Trophoblast cell (in vitro differentiated cells and primary cell): ENCODE data around the gene XYLT1.

Source experiments
- DNase-seq, 2 donors: peaks; one replicate each; pipeline ENCODE4 v3.0.0-alpha.2; 2016
- H2AFZ ChIP-seq: 2 replicates; pipeline ENCODE4 v1.6.1; 2013; ENCODE audit warnings: low read length, moderate library complexity, mild to moderate bottlenecking; ENCODE audit not compliant: insufficient read depth, poor library complexity
- H2AK5ac ChIP-seq: 2 replicates; pipeline ENCODE4 v1.6.1; 2013; ENCODE audit warnings: mild to moderate bottlenecking, low read length
- H2BK120ac ChIP-seq: 2 replicates; pipeline ENCODE4 v1.6.1; 2013; ENCODE audit warnings: low read length, mild to moderate bottlenecking, moderate library complexity; ENCODE audit not compliant: insufficient read depth, poor library complexity
- H2BK12ac ChIP-seq: 2 replicates; pipeline ENCODE4 v1.6.1; 2013; ENCODE audit warnings: mild to moderate bottlenecking, low read length, moderate library complexity
- H2BK5ac ChIP-seq: 2 replicates; pipeline ENCODE4 v1.6.1; 2013; ENCODE audit warnings: low read length, low read depth, moderate library complexity, mild to moderate bottlenecking; ENCODE audit not compliant: poor library complexity
- H3K14ac ChIP-seq: 2 replicates; pipeline ENCODE4 v1.6.1; 2013; ENCODE audit warnings: mild to moderate bottlenecking, low read length
- H3K18ac ChIP-seq: 2 replicates; pipeline ENCODE4 v1.6.1; 2013; ENCODE audit warnings: mild to moderate bottlenecking, low read length
- H3K23ac ChIP-seq: 2 replicates; pipeline ENCODE4 v1.6.1; 2013; ENCODE audit warnings: low read length
- H3K27ac ChIP-seq: 2 replicates; pipeline ENCODE4 v1.5.1; 2013; ENCODE audit warnings: low read depth, mild to moderate bottlenecking, inconsistent platforms, low read length, moderate library complexity
- H3K27me3 ChIP-seq: 2 replicates; pipeline ENCODE4 v1.6.1; 2013; ENCODE audit warnings: inconsistent platforms, mild to moderate bottlenecking, low read length, moderate library complexity; ENCODE audit not compliant: insufficient read depth
- H3K36me3 ChIP-seq, 2 experiments: 1 replicate in 1 of 2; 2 replicates in 1 of 2; pipeline ENCODE4 v1.6.1; 2013; ENCODE audit warnings: low read length in 2 of 2, mild to moderate bottlenecking in 2 of 2, moderate library complexity in 1 of 2; ENCODE audit not compliant: insufficient read depth in 2 of 2, control insufficient read depth in 1 of 2
- H3K4ac ChIP-seq: 2 replicates; pipeline ENCODE4 v1.6.1; 2013; ENCODE audit warnings: low read depth, mild to moderate bottlenecking, low read length, moderate library complexity
- H3K4me1 ChIP-seq, 2 experiments: 1 replicate in 1 of 2; 2 replicates in 1 of 2; pipeline ENCODE4 v1.6.1; 2013; ENCODE audit warnings: low read length in 2 of 2, mild to moderate bottlenecking in 2 of 2, moderate library complexity in 1 of 2; ENCODE audit not compliant: insufficient read depth in 2 of 2, control insufficient read depth in 1 of 2
- H3K4me2 ChIP-seq: 2 replicates; pipeline ENCODE4 v1.6.1; 2013; ENCODE audit warnings: inconsistent platforms, mild to moderate bottlenecking, low read length, moderate library complexity
- H3K4me3 ChIP-seq: 2 replicates; pipeline ENCODE4 v1.5.1; 2013; ENCODE audit warnings: mild to moderate bottlenecking, low read depth, low read length, inconsistent platforms
- H3K79me1 ChIP-seq: one replicate; pipeline ENCODE4 v1.6.1; 2013; ENCODE audit warnings: low read length
- H3K79me2 ChIP-seq: 2 replicates; pipeline ENCODE4 v1.6.1; 2013; ENCODE audit warnings: low read length, mild to moderate bottlenecking; ENCODE audit not compliant: control insufficient read depth, insufficient read depth, poor library complexity
- H3K9ac ChIP-seq: 2 replicates; pipeline ENCODE4 v1.6.1; 2013; ENCODE audit warnings: mild to moderate bottlenecking, low read length
- H3K9me3 ChIP-seq: 2 replicates; pipeline ENCODE4 v1.6.1; 2013; ENCODE audit warnings: low read depth, mild to moderate bottlenecking, control low read depth, inconsistent platforms, low read length; ENCODE audit not compliant: insufficient read depth
- H4K12ac ChIP-seq: 2 replicates; pipeline ENCODE4 v1.6.1; 2013; ENCODE audit warnings: low read depth, mild to moderate bottlenecking, low read length, moderate library complexity
- H4K8ac ChIP-seq: 2 replicates; pipeline ENCODE4 v1.6.1; 2013; ENCODE audit warnings: low read depth, mild to moderate bottlenecking, low read length, moderate library complexity
- H4K91ac ChIP-seq: one replicate; pipeline ENCODE4 v1.6.1; 2013; ENCODE audit warnings: low read depth, mild to moderate bottlenecking, low read length, moderate library complexity
- WGBS: extraction: QIAGEN DNeasy Blood & Tissue Kit; methylation state at CpG from one replicate; pipeline ENCODE4 v1.1.7; 2013; ENCODE audit warnings: missing lambda C conversion rate; ENCODE audit not compliant: insufficient read length, insufficient coverage; ENCODE audit errors: extremely low coverage; 5-methylcytosine and 5-hydroxymethylcytosine counted together

The XYLT1 gene

GRCh38 chr16:17417740-17418139 is 53.0 kb downstream of the XYLT1 start:
- Histone ChIP-seq H3K4me1 (peaks cover 2 to 8% of the 10 kb centered on the region in 2 experiments), H3K36me3 (no peaks in the 10 kb centered on the region), H3K4ac (no peak overlapping the region), H3K23ac (no peak overlapping the region), H3K27ac (no peak overlapping the region), H2AK5ac (no peak overlapping the region), H2BK120ac (no peak overlapping the region), H3K79me2 (no peaks in the 10 kb centered on the region), H4K12ac (no peak overlapping the region), H3K79me1 (no peaks in the 10 kb centered on the region), H2BK5ac (no peak overlapping the region), H2AFZ (no peak overlapping the region), H4K8ac (no peak overlapping the region), H3K4me3 (no peak overlapping the region), H3K9me3 (no peaks in the 10 kb centered on the region), H2BK12ac (no peak overlapping the region), H4K91ac (no peak overlapping the region), H3K18ac (no peak overlapping the region), H3K9ac (no peak overlapping the region), H3K14ac (no peak overlapping the region), H3K27me3 (no peaks in the 10 kb centered on the region), H3K4me2 (no peak overlapping the region)
- no peak for DNase-seq
- no CpG with 5 or more reads among the region's 2 CpGs for WGBS

DNA sequence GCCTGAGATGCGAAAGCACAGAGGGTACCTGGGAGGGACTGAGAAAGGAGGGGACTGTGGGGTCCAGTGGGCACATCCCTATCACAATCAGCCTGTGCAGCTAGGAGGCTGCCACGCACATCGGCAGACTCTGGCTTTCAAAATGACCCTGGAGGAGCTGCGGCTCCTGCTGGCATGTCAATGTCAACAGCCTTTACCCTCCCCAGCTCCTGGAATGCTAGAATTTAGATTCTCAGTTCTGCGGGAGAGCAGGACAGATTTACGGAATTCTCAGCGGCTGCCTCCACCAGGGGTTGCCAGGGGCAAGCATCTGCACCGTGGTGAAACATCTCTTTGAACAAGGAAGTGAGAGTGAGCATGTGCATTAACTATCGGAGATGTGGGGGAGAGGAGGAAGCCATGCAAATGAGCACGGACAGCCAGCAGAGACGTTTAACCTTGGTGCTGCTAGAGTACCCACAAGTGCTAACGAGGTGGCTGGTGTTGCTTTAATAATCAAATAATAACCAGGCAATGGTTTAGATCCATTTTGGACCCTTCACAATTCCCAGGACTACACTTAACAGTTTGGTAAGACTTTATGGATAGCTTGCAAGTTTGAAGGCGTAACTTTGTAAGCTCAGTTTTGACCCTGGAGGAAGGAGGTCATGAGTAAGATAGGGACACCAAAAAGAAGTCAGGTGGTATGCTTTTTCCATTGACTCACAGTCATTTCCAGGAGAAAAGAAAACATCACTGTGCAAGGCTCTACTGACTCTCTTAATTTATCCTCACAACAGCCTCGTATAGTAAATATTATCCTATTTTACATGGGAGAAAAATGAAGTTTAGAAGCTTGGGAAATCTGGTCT is 54.1 kb downstream of the XYLT1 start:
- Histone ChIP-seq H3K4me1 (peaks cover 6 to 11% of the 10 kb centered on the region in 2 experiments), H3K9ac (no peak overlapping the region), H3K4me2 (no peak overlapping the region), H2AK5ac (no peak overlapping the region), H3K27ac (no peak overlapping the region), H3K14ac (no peak overlapping the region), H4K12ac (no peak overlapping the region), H3K23ac (no peak overlapping the region), H3K18ac (no peak overlapping the region), H3K4me3 (no peak overlapping the region), H3K9me3 (no peaks in the 10 kb centered on the region), H2BK12ac (no peak overlapping the region), H2BK120ac (no peak overlapping the region), H3K79me2 (no peaks in the 10 kb centered on the region), H4K91ac (no peak overlapping the region), H3K27me3 (no peaks in the 10 kb centered on the region), H2BK5ac (no peak overlapping the region), H3K4ac (no peak overlapping the region), H3K79me1 (no peaks in the 10 kb centered on the region), H3K36me3 (no peaks in the 10 kb centered on the region), H4K8ac (no peak overlapping the region), H2AFZ (no peak overlapping the region)
- WGBS: no CpG with 5 or more reads among the region's 14 CpGs
- peak in 1 of 2 donors; percentile 23 for DNase-seq

DNA sequence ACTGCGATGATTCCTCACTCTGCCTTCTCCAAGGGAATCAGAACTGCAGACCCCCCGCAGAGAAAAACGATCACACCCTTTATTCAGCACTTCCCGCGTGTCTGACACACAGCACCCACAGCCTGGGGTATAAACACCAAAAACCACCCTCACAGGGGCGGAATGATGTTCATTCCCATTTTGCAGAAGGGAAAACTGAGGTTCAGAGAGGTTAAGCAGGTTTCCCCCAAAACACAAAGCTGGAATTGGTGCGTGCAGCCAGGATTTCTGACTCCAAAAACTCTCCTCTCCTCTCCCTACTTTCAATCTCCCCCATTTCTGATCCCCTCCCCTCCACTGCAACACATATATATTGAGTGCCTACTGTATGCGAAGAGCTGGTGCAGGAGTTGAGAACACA is 55.8 kb downstream of the XYLT1 start:
- no peak overlapping the region for H2BK12ac ChIP-seq
- no peak overlapping the region for H3K9ac ChIP-seq
- no peak overlapping the region for H3K14ac ChIP-seq
- H3K4me3 ChIP-seq: no peak overlapping the region
- no peak overlapping the region for H3K23ac ChIP-seq
- H3K27me3 ChIP-seq: no peaks in the 10 kb centered on the region
- no peak overlapping the region for H4K8ac ChIP-seq
- H2BK5ac ChIP-seq: no peak overlapping the region
- no peak for DNase-seq
- H2AFZ ChIP-seq: no peak overlapping the region
- H3K79me1 ChIP-seq: no peaks in the 10 kb centered on the region
- H3K36me3 ChIP-seq: no peaks in the 10 kb centered on the region
- no peak overlapping the region for H2AK5ac ChIP-seq
- WGBS: no CpG with 5 or more reads among the region's 8 CpGs
- H3K79me2 ChIP-seq: no peaks in the 10 kb centered on the region
- H4K12ac ChIP-seq: no peak overlapping the region
- no peak overlapping the region for H2BK120ac ChIP-seq
- peaks cover 6 to 8% of the 10 kb centered on the region in 2 experiments for H3K4me1 ChIP-seq
- no peaks in the 10 kb centered on the region for H3K9me3 ChIP-seq
- no peak overlapping the region for H3K27ac ChIP-seq
- H4K91ac ChIP-seq: no peak overlapping the region
- no peak overlapping the region for H3K4me2 ChIP-seq
- no peak overlapping the region for H3K18ac ChIP-seq
- no peak overlapping the region for H3K4ac ChIP-seq

DNA sequence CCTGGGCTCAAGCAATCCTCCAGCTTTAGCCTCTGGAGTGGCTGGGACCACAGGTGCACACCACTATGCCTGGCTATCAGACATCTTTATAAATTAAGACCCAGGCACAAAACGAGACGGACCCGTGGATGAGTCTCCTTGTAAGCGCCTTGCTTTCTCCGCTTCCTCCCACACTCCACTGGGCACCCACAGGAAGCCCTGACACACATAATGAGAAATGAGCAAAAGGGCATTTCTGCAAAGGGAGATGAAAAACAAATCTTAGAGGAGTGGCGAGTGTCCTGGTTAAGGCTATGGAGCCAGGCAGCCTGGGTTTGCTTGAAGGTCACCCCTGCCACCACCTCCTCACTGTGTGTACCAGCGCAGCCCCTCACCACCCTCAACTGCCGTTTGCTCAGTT is 56.3 kb downstream of the XYLT1 start:
- Histone ChIP-seq H4K12ac (no peak overlapping the region), H2AK5ac (no peak overlapping the region), H2BK5ac (no peak overlapping the region), H3K79me2 (no peaks in the 10 kb centered on the region), H3K27me3 (no peaks in the 10 kb centered on the region), H2AFZ (no peak overlapping the region), H3K9ac (no peak overlapping the region), H3K4me3 (no peak overlapping the region), H3K79me1 (no peaks in the 10 kb centered on the region), H3K27ac (no peak overlapping the region), H4K8ac (no peak overlapping the region), H3K14ac (no peak overlapping the region), H3K9me3 (no peaks in the 10 kb centered on the region), H3K23ac (no peak overlapping the region), H2BK12ac (no peak overlapping the region), H3K4ac (no peak overlapping the region), H3K18ac (no peak overlapping the region), H3K4me1 (peaks cover 6 to 8% of the 10 kb centered on the region in 2 experiments), H4K91ac (no peak overlapping the region), H2BK120ac (no peak overlapping the region), H3K36me3 (no peaks in the 10 kb centered on the region), H3K4me2 (no peak overlapping the region)
- DNase-seq: no peak
- WGBS: no CpG with 5 or more reads among the region's 8 CpGs
